Measurements from ENCODE around the gene APRT.

Gene APRT

GRCh38 chr16:88807142-88807625, 4.5 kb downstream of the APRT start:
- no peak overlapping the region for H3K27ac ChIP-seq
- H3K36me3 ChIP-seq: peaks cover 19 to 61% (median 58%) of the 10 kb centered on the region in 11 experiments
- peak overlapping the region in 8 of 11 experiments; percentile 10 to 95 (median 88); a peak in 11 of 22 replicates for H3K9ac ChIP-seq
- H3K9me3 ChIP-seq (replicated peaks in 1 of 11): peaks cover 0 to 3% (median 2%) of the 10 kb centered on the region in 11 experiments; a peak in 11 of 22 replicates
- peaks cover 14 to 72% (median 69%) of the 10 kb centered on the region in 11 experiments; a peak in 21 of 22 replicates for H4K20me1 ChIP-seq
- H3K4me2 ChIP-seq: peak overlapping the region in 2 of 11 experiments; percentile 95 to 99; a peak in 4 of 22 replicates
- peaks cover 39 to 84% (median 68%) of the 10 kb centered on the region in 10 experiments for H3K4me1 ChIP-seq
- H3K4me3 ChIP-seq: no peak overlapping the region
- no peaks in the 10 kb centered on the region for H3K27me3 ChIP-seq
- no peak for TF ChIP-seq Cebpa-rat (IDR thresholded peaks at IDR 0.05)

GRCh38 chr16:88806491-88807111, 5.1 kb downstream of the APRT start:
- Histone ChIP-seq H3K4me3 (peak overlapping the region in 2 of 10 experiments; percentile 86; a peak in 2 of 20 replicates), H3K4me1 (peaks cover 43 to 87% (median 71%) of the 10 kb centered on the region in 10 experiments), H3K9me3 (replicated peaks in 1 of 11) (no peaks in the 10 kb centered on the region), H3K36me3 (peaks cover 19 to 61% (median 58%) of the 10 kb centered on the region in 11 experiments), H3K4me2 (peak overlapping the region in 9 of 11 experiments; percentile 95 to 99 (median 98); a peak in 9 of 22 replicates), H3K9ac (peak overlapping the region in 9 of 11 experiments; percentile 29 to 95 (median 89); a peak in 12 of 22 replicates), H4K20me1 (peaks cover 14 to 72% (median 69%) of the 10 kb centered on the region in 11 experiments; a peak in 21 of 22 replicates), H3K27me3 (no peaks in the 10 kb centered on the region), H3K27ac (peak overlapping the region in 2 of 11 experiments; percentile 16 to 28; a peak in 3 of 22 replicates)
- no peak for TF ChIP-seq Cebpa-rat (IDR thresholded peaks at IDR 0.05)

GRCh38 chr16:88805887-88806393, 5.8 kb downstream of the APRT start:
- Histone ChIP-seq H3K27me3 (no peaks in the 10 kb centered on the region), H3K4me2 (peak overlapping the region in 9 of 11 experiments; percentile 95 to 99 (median 98); a peak in 15 of 22 replicates), H3K36me3 (peaks cover 19 to 61% (median 58%) of the 10 kb centered on the region in 11 experiments), H3K4me3 (peak overlapping the region in 3 of 10 experiments; percentile 75 to 86 (median 86); a peak in 7 of 20 replicates), H3K4me1 (peaks cover 47 to 92% (median 76%) of the 10 kb centered on the region in 10 experiments), H3K27ac (peak overlapping the region in 2 of 11 experiments; percentile 16 to 28; a peak in 2 of 22 replicates), H4K20me1 (peaks cover 14 to 69% (median 67%) of the 10 kb centered on the region in 11 experiments; a peak in 21 of 22 replicates), H3K9ac (peak overlapping the region in 8 of 11 experiments; percentile 80 to 95 (median 90); a peak in 12 of 22 replicates), H3K9me3 (replicated peaks in 1 of 11) (no peaks in the 10 kb centered on the region)
- no peak for TF ChIP-seq Cebpa-rat (IDR thresholded peaks at IDR 0.05)

- Histone ChIP-seq H3K9me3 (replicated peaks in 1 of 11) (no peaks in the 10 kb centered on the region), H3K36me3 (peaks cover 19 to 61% (median 58%) of the 10 kb centered on the region in 11 experiments), H3K27me3 (no peaks in the 10 kb centered on the region), H3K4me3 (peak overlapping the region in 8 of 10 experiments; percentile 72 to 86 (median 78); a peak in 16 of 20 replicates), H4K20me1 (peaks cover 14 to 63% (median 61%) of the 10 kb centered on the region in 11 experiments; a peak in 21 of 22 replicates), H3K4me2 (peak overlapping the region; percentile 90 to 99 (median 98)), H3K27ac (peak overlapping the region in 7 of 11 experiments; percentile 77 to 94 (median 91); a peak in 14 of 22 replicates), H3K4me1 (peaks cover 46 to 92% (median 76%) of the 10 kb centered on the region in 10 experiments), H3K9ac (peak overlapping the region; percentile 62 to 95 (median 88); a peak in 19 of 22 replicates)
- no peak for TF ChIP-seq Cebpa-rat (IDR thresholded peaks at IDR 0.05)
Observed at GRCh38 chr16:88805340-88805715, 6.4 kb downstream of the APRT start.

GRCh38 chr16:88804552-88805339, 7.0 kb downstream of the APRT start:
- H3K27ac ChIP-seq: peak overlapping the region in 9 of 11 experiments; percentile 22 to 94 (median 90); a peak in 17 of 22 replicates
- TF ChIP-seq Cebpa-rat (IDR thresholded peaks at IDR 0.05): no peak
- H3K27me3 ChIP-seq: no peaks in the 10 kb centered on the region
- H3K4me2 ChIP-seq: peak overlapping the region; percentile 90 to 99 (median 98)
- H4K20me1 ChIP-seq: peaks cover 9 to 57% (median 56%) of the 10 kb centered on the region in 11 experiments; a peak in 21 of 22 replicates
- peak overlapping the region; percentile 62 to 86 (median 78) for H3K4me3 ChIP-seq
- H3K9me3 ChIP-seq (replicated peaks in 1 of 11): peaks cover 0 to under 1% (median 0%) of the 10 kb centered on the region in 11 experiments; a peak in 2 of 22 replicates
- H3K36me3 ChIP-seq: peaks cover 19 to 55% (median 53%) of the 10 kb centered on the region in 11 experiments
- H3K9ac ChIP-seq: peak overlapping the region; percentile 62 to 95 (median 88); a peak in 21 of 22 replicates
- H3K4me1 ChIP-seq: peaks cover 46 to 92% (median 76%) of the 10 kb centered on the region in 10 experiments

GRCh38 chr16:88804173-88804551, 7.6 kb downstream of the APRT start:
- H3K27me3 ChIP-seq: no peaks in the 10 kb centered on the region
- peaks cover 3 to 51% (median 50%) of the 10 kb centered on the region in 11 experiments; a peak in 20 of 22 replicates for H4K20me1 ChIP-seq
- peak overlapping the region; percentile 62 to 95 (median 88); a peak in 21 of 22 replicates for H3K9ac ChIP-seq
- peak overlapping the region in 9 of 11 experiments; percentile 22 to 94 (median 90); a peak in 17 of 22 replicates for H3K27ac ChIP-seq
- peak overlapping the region; percentile 62 to 86 (median 78) for H3K4me3 ChIP-seq
- peak overlapping the region; percentile 90 to 99 (median 98) for H3K4me2 ChIP-seq
- peaks cover 46 to 92% (median 76%) of the 10 kb centered on the region in 10 experiments for H3K4me1 ChIP-seq
- H3K36me3 ChIP-seq: peaks cover 13 to 49% (median 47%) of the 10 kb centered on the region in 11 experiments
- TF ChIP-seq Cebpa-rat (IDR thresholded peaks at IDR 0.05): no peak
- H3K9me3 ChIP-seq (replicated peaks in 1 of 11): peaks cover 0 to 6% (median 0%) of the 10 kb centered on the region in 11 experiments; a peak in 7 of 22 replicates

GRCh38 chr16:88803264-88803987, 8.3 kb downstream of the APRT start, which contains the start of gene CDT1:
Gene CDT1 (plus strand): TSS chr16:88803789. CDS start chr16:88803832, 43 bp downstream.
- H4K20me1 ChIP-seq: peaks cover 0 to 44% (median 42%) of the 10 kb centered on the region in 11 experiments; a peak in 18 of 22 replicates
- TF ChIP-seq Cebpa-rat (IDR thresholded peaks at IDR 0.05): no peak
- peak within 1 kb of the TSS; percentile 70 to 95 (median 88) for H3K9ac ChIP-seq
- peaks cover 0 to 13% (median 0%) of the 10 kb centered on the region in 11 experiments; a peak in 8 of 22 replicates for H3K9me3 ChIP-seq (replicated peaks in 1 of 11)
- H3K4me2 ChIP-seq: peak within 1 kb of the TSS; percentile 90 to 99 (median 98)
- H3K4me1 ChIP-seq: peaks cover 42 to 92% (median 77%) of the 10 kb centered on the region in 10 experiments
- peak within 1 kb of the TSS; percentile 62 to 86 (median 78) for H3K4me3 ChIP-seq
- H3K36me3 ChIP-seq: peaks cover 9 to 42% (median 40%) of the 10 kb centered on the region in 11 experiments
- peak within 1 kb of the TSS; percentile 53 to 94 (median 89); a peak in 21 of 22 replicates for H3K27ac ChIP-seq
- no peaks in the 10 kb centered on the region for H3K27me3 ChIP-seq
